WTC11 (cell line): ENCODE data around the gene HERC2. TPM values are rescaled to one million over a fixed set of nuclear protein-coding genes. Genes with fewer than 3 reads are reported as not detected.

Source experiments
- ATAC-seq: fragments of 200-7000 bp; cut with Tn5 transposase; 2 replicates; pipeline ENCODE4 v1.10.0; 2021; ENCODE audit warnings: mild to moderate bottlenecking, moderate library complexity
- CTCF ChIA-PET: fragments of 300-600 bp; sonication (Branson Sonifier 250); formaldehyde crosslinking; loops from one replicate; lab custom pipeline; 2021; ENCODE audit warnings: antibody characterized with exemption; lab: Charles Lee
- POLR2A ChIA-PET: fragments of 350-600 bp; sonication (Branson Sonifier 250); formaldehyde crosslinking; loops from one replicate; lab custom pipeline; 2021; ENCODE audit warnings: antibody characterized with exemption; lab: Charles Lee
- DNase-seq: peaks from one replicate; pipeline ENCODE4 v3.0.0; 2021; ENCODE audit warnings: low spot score
- H3K27ac Mint-ChIP-seq: 2 replicates; pipeline ENCODE4 v1.8.0; 2021; ENCODE audit warnings: mixed read lengths
- H3K27me3 Mint-ChIP-seq: 2 replicates; pipeline ENCODE4 v1.8.0; 2021; ENCODE audit warnings: low read depth, mild to moderate bottlenecking, moderate library complexity, mixed read lengths
- H3K36me3 Mint-ChIP-seq: 2 replicates; pipeline ENCODE4 v1.8.0; 2021; ENCODE audit warnings: mixed read lengths
- H3K4me1 Mint-ChIP-seq: 2 replicates; pipeline ENCODE4 v1.8.0; 2022; ENCODE audit warnings: mixed read lengths
- H3K4me3 Mint-ChIP-seq: 2 replicates; pipeline ENCODE4 v1.8.0; 2021; ENCODE audit warnings: mild to moderate bottlenecking, moderate library complexity, mixed read lengths
- H3K9me3 Mint-ChIP-seq: 2 replicates; pipeline ENCODE4 v1.8.0; 2021; ENCODE audit warnings: mixed read lengths
- ELF4 ChIP-seq: sonication (generic); formaldehyde crosslinking; IDR thresholded peaks from 2 replicates; pipeline ENCODE4 v1.8.1; 2022; ENCODE audit warnings: low read depth, mild to moderate bottlenecking, moderate library complexity, missing genetic modification reagents
- FOXP4 ChIP-seq: sonication (generic); formaldehyde crosslinking; IDR thresholded peaks from 2 replicates; pipeline ENCODE4 v1.8.0; 2022; ENCODE audit warnings: mild to moderate bottlenecking, missing genetic modification reagents
- IRF2 ChIP-seq: sonication (generic); formaldehyde crosslinking; IDR thresholded peaks from 2 replicates; pipeline ENCODE4 v1.8.0; 2022; ENCODE audit warnings: low read depth, missing genetic modification reagents, borderline replicate concordance
- JUN ChIP-seq: sonication (generic); formaldehyde crosslinking; IDR thresholded peaks from 2 replicates; pipeline ENCODE4 v1.8.0; 2023; ENCODE audit warnings: mild to moderate bottlenecking, missing genetic modification reagents
- NFYB ChIP-seq: sonication (generic); formaldehyde crosslinking; conservative IDR thresholded peaks from 2 replicates; pipeline ENCODE4 v1.8.0; 2022; ENCODE audit warnings: low read depth, missing genetic modification reagents
- NR3C1 ChIP-seq: sonication (generic); formaldehyde crosslinking; conservative IDR thresholded peaks from 2 replicates; pipeline ENCODE4 v1.8.1; 2023; ENCODE audit warnings: low read depth, mild to moderate bottlenecking, missing genetic modification reagents
- SMAD4 ChIP-seq: sonication (generic); formaldehyde crosslinking; IDR thresholded peaks from 2 replicates; pipeline ENCODE4 v1.8.0; 2022; ENCODE audit warnings: mild to moderate bottlenecking, missing genetic modification reagents
- SP1 ChIP-seq: sonication (generic); formaldehyde crosslinking; conservative IDR thresholded peaks from 2 replicates; pipeline ENCODE4 v1.8.1; 2022; ENCODE audit warnings: missing genetic modification reagents
- ZMAT4 ChIP-seq: fragments of 250-450 bp; sonication (Bioruptor Pico); IDR thresholded peaks from 2 replicates; pipeline ENCODE4 v1.9.0; 2021; ENCODE audit warnings: mild to moderate bottlenecking
- ZNF219 ChIP-seq: sonication (generic); formaldehyde crosslinking; IDR thresholded peaks from 2 replicates; pipeline ENCODE4 v1.8.0; 2023; ENCODE audit warnings: missing genetic modification reagents, mild to moderate bottlenecking, borderline replicate concordance
- ZNF512 ChIP-seq: sonication (generic); formaldehyde crosslinking; IDR thresholded peaks from 2 replicates; pipeline ENCODE4 v1.8.1; 2022; ENCODE audit warnings: missing genetic modification reagents, borderline replicate concordance
- total RNA-seq: library from RNA; stranded (reverse); gene quantifications from 3 replicates; pipeline ENCODE4 v1.2.3, GENCODE V29; 2021
- TF ChIP-seq, protein P1 (sequence below): fragments of 200-600 bp; IDR thresholded peaks from 2 replicates; pipeline ENCODE4 v1.8.0; 2022; ENCODE audit warnings: antibody characterized with exemption
- TF ChIP-seq, protein P2 (sequence below): fragments of 250-450 bp; sonication (Bioruptor Pico); IDR thresholded peaks from 2 replicates; pipeline ENCODE4 v1.9.0; 2021; ENCODE audit warnings: mild to moderate bottlenecking

HERC2 gene
- total RNA-seq, 1 experiment from 2014 or later: 81.5 TPM

GRCh38 chr15:28096670-28097431, 225.1 kb downstream of the HERC2 start:
- ATAC-seq (no peak), DNase-seq (peak; percentile 57)
- CTCF ChIA-PET: interaction anchor here (1.1 to 4.0 kb wide), 5 partner anchors 30 to 416 kb away, joined by 3 to 20 read pairs (median 4); no protein-coding TSS in a partner anchor
- TF ChIP-seq JUN: no peak
- no peak for TF ChIP-seq SMAD4
- TF ChIP-seq, protein P1, sequence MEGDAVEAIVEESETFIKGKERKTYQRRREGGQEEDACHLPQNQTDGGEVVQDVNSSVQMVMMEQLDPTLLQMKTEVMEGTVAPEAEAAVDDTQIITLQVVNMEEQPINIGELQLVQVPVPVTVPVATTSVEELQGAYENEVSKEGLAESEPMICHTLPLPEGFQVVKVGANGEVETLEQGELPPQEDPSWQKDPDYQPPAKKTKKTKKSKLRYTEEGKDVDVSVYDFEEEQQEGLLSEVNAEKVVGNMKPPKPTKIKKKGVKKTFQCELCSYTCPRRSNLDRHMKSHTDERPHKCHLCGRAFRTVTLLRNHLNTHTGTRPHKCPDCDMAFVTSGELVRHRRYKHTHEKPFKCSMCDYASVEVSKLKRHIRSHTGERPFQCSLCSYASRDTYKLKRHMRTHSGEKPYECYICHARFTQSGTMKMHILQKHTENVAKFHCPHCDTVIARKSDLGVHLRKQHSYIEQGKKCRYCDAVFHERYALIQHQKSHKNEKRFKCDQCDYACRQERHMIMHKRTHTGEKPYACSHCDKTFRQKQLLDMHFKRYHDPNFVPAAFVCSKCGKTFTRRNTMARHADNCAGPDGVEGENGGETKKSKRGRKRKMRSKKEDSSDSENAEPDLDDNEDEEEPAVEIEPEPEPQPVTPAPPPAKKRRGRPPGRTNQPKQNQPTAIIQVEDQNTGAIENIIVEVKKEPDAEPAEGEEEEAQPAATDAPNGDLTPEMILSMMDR: no peak
- no peak for TF ChIP-seq ZMAT4 (CRISPR knock-in tag)
- no peak for TF ChIP-seq ELF4 (CRISPR knock-in tag)
- no peak for TF ChIP-seq NFYB
- no peak for TF ChIP-seq ZNF219 (CRISPR knock-in tag)
- no peak for TF ChIP-seq IRF2 (CRISPR knock-in tag)
- TF ChIP-seq ZNF512 (CRISPR knock-in tag): no peak
- no peak for TF ChIP-seq NR3C1 (CRISPR knock-in tag)
- TF ChIP-seq, protein P2, sequence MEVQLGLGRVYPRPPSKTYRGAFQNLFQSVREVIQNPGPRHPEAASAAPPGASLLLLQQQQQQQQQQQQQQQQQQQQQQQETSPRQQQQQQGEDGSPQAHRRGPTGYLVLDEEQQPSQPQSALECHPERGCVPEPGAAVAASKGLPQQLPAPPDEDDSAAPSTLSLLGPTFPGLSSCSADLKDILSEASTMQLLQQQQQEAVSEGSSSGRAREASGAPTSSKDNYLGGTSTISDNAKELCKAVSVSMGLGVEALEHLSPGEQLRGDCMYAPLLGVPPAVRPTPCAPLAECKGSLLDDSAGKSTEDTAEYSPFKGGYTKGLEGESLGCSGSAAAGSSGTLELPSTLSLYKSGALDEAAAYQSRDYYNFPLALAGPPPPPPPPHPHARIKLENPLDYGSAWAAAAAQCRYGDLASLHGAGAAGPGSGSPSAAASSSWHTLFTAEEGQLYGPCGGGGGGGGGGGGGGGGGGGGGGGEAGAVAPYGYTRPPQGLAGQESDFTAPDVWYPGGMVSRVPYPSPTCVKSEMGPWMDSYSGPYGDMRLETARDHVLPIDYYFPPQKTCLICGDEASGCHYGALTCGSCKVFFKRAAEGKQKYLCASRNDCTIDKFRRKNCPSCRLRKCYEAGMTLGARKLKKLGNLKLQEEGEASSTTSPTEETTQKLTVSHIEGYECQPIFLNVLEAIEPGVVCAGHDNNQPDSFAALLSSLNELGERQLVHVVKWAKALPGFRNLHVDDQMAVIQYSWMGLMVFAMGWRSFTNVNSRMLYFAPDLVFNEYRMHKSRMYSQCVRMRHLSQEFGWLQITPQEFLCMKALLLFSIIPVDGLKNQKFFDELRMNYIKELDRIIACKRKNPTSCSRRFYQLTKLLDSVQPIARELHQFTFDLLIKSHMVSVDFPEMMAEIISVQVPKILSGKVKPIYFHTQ: no peak
- Mint-ChIP-seq H3K27me3 (peaks cover 94% of the 10 kb centered on the region), H3K36me3 (peaks cover 2% of the 10 kb centered on the region; the same call in 1 of the 2 replicates), H3K9me3 (no peaks in the 10 kb centered on the region), H3K4me3 (peak overlapping the region; percentile 78), H3K27ac (no peak overlapping the region), H3K4me1 (peaks cover 28% of the 10 kb centered on the region)
- POLR2A ChIA-PET: no interaction called here

DNA sequence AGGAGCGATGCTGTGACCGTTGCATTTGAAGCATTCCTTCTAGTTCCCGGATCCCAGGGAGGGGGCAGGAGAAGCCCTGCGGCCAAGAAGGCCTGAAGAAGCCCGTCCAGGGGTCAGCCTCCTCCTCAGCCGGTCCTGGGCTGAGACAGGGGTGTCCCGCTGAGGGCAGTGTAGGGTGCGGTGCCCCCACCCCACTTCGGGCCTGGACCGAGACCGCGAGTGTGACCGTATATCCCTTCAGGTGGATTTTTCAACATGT, 225.6 kb downstream of the HERC2 start:
- peaks cover 28% of the 10 kb centered on the region for H3K4me1 Mint-ChIP-seq
- peaks cover 3% of the 10 kb centered on the region for H3K36me3 Mint-ChIP-seq
- peaks cover 93% of the 10 kb centered on the region for H3K27me3 Mint-ChIP-seq
- no peak for ATAC-seq
- DNase-seq: no peak
- H3K27ac Mint-ChIP-seq: no peak overlapping the region
- peak overlapping the region; percentile 78 for H3K4me3 Mint-ChIP-seq
- CTCF ChIA-PET: interaction anchor here (1.1 to 4.0 kb wide), 5 partner anchors 30 to 415 kb away, joined by 3 to 20 read pairs (median 4); no protein-coding TSS in a partner anchor
- no peak for TF ChIP-seq FOXP4 (CRISPR knock-in tag)
- TF ChIP-seq SP1 (CRISPR knock-in tag): 0 out of 2 replicates have a peak, but pooled peaks have one; percentile 5
- POLR2A ChIA-PET: no interaction called here
- H3K9me3 Mint-ChIP-seq: peaks cover 3% of the 10 kb centered on the region
